ENCODE measurements around the gene PPARG.

PPARG gene

DNA sequence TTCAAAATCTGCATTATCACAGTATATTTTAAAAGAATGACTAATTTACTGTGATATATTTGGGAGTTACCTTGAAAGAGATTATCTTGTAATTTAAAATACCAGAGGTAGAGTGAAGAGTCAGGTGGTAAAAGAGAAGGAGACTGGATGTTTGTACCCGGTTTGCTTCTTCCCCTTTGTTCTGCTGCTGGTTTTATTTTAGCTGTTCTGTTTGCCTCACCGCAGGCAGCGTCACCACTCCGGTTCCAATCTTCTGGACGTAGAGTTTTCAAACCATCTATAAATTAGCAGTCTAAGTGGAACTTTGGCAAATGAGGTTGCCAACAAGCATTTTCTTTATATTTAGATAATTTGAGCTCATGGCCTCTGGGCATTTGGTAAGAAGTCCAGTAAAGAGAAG, 38.2 kb downstream of the PPARG start:
- Histone ChIP-seq H3F3A (ENCODE audit: insufficient read depth, low read length) (no peaks in the 10 kb centered on the region), H3K9me3 (ENCODE audit: low read length) (no peaks in the 10 kb centered on the region), H2AFZ (ENCODE audit: low read length) (no peak overlapping the region), H3K4me2 (ENCODE audit: low read length) (no peak overlapping the region), H3K79me2 (ENCODE audit: insufficient read depth, low read length) (no peaks in the 10 kb centered on the region), H4K20me1 (ENCODE audit: insufficient read depth, low read length) (no peaks in the 10 kb centered on the region), H3K4me1 (ENCODE audit: insufficient read depth, low read length, severe bottlenecking) (no peaks in the 10 kb centered on the region), H3K36me3 (ENCODE audit: insufficient read depth, low read length) (no peaks in the 10 kb centered on the region), H3K9me2 (ENCODE audit: low read depth, low read length) (no peaks in the 10 kb centered on the region), H3K27me3 (ENCODE audit: insufficient read depth, low read length) (no peaks in the 10 kb centered on the region), H3K27ac (ENCODE audit: low read depth, low read length, poor library complexity, severe bottlenecking) (no peak overlapping the region), H3K9ac (ENCODE audit: low read length) (no peak overlapping the region), H3K4me3 (ENCODE audit: low read depth, low read length, poor library complexity, severe bottlenecking) (no peak overlapping the region)
- TF ChIP-seq EZH2 (IDR thresholded peaks at IDR 0.05; ENCODE audit: borderline replicate concordance, low read length) = no peak
- TF ChIP-seq, protein P1, sequence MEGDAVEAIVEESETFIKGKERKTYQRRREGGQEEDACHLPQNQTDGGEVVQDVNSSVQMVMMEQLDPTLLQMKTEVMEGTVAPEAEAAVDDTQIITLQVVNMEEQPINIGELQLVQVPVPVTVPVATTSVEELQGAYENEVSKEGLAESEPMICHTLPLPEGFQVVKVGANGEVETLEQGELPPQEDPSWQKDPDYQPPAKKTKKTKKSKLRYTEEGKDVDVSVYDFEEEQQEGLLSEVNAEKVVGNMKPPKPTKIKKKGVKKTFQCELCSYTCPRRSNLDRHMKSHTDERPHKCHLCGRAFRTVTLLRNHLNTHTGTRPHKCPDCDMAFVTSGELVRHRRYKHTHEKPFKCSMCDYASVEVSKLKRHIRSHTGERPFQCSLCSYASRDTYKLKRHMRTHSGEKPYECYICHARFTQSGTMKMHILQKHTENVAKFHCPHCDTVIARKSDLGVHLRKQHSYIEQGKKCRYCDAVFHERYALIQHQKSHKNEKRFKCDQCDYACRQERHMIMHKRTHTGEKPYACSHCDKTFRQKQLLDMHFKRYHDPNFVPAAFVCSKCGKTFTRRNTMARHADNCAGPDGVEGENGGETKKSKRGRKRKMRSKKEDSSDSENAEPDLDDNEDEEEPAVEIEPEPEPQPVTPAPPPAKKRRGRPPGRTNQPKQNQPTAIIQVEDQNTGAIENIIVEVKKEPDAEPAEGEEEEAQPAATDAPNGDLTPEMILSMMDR (IDR thresholded peaks at IDR 0.05; ENCODE audit: low read length) = no peak

DNA sequence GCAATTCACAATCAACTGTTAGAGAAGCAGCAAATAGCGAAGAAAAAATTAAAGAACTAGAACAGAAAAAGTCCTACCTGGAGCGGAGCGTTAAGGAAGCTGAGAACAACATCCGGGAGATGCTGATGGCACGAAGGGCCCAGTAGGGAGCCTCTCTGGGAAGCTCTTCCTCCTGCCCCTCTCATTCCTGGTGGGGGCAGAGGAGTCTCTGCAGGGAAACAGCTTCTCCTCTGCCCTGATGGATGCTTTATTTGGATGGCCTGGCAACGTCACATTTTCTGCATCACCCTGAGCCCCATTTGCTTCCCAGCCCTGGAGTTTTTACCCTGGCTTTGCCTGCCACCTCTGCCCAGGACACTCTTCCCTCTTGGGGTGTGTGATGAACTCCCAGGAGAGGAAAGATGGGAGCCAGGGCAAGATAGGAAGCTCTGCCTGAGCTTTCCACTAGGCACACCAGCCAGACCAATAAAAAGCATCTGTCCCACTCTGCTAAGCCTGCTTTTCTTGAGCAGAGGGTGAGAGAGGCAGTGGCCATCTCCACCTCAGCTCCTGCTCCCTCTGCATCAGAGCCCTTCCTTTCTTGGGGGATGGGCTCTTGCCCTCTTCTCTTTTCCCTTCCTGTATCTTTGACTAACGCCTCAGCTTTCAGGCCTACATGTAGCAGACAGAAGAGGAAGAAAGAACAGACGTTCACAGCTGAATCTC, 39.4 kb downstream of the PPARG start:
- Histone ChIP-seq H3K36me3 (ENCODE audit: insufficient read depth, low read length) (no peaks in the 10 kb centered on the region), H3K9ac (ENCODE audit: low read length) (no peak overlapping the region), H3K79me2 (ENCODE audit: insufficient read depth, low read length) (no peaks in the 10 kb centered on the region), H3F3A (ENCODE audit: insufficient read depth, low read length) (no peaks in the 10 kb centered on the region), H3K4me3 (ENCODE audit: low read depth, low read length, poor library complexity, severe bottlenecking) (no peak overlapping the region), H3K4me2 (ENCODE audit: low read length) (no peak overlapping the region), H3K4me1 (ENCODE audit: insufficient read depth, low read length, severe bottlenecking) (no peaks in the 10 kb centered on the region), H3K27ac (ENCODE audit: low read depth, low read length, poor library complexity, severe bottlenecking) (no peak overlapping the region), H3K9me3 (ENCODE audit: low read length) (no peaks in the 10 kb centered on the region), H2AFZ (ENCODE audit: low read length) (no peak overlapping the region), H4K20me1 (ENCODE audit: insufficient read depth, low read length) (no peaks in the 10 kb centered on the region), H3K27me3 (ENCODE audit: insufficient read depth, low read length) (no peaks in the 10 kb centered on the region), H3K9me2 (ENCODE audit: low read depth, low read length) (no peaks in the 10 kb centered on the region)
- TF ChIP-seq EZH2 (IDR thresholded peaks at IDR 0.05; ENCODE audit: borderline replicate concordance, low read length) = no peak
- TF ChIP-seq, protein P1 (IDR thresholded peaks at IDR 0.05; ENCODE audit: low read length) = no peak

DNA sequence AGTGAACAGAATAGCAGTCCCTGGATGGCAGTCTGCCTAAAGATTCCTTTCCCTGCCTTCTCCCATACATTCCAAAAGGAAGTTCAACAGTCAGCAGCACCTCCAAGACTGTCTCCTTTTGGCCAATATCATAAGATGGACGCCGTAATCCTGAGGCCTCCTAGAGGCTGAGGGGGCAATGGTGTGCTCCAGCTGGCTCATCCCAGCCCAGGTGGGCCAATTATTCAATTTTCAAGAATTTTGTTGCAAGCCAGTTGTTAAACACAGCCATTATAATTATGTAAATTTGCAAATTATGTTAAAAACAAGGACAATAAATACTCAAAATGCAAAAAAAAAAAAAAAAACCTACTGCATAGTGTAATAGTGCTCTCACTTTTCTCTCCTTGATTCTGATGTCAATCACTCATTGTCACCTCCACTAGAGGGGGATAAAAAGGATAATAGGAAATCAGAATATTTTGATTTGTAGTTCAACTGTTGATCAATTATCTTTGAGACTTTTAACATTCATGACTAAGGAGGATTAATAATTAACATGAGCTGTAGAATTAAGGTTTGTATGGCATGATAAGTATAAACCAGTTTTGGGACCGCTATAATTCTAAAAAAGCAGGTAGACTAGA, 40.1 kb downstream of the PPARG start:
- Histone ChIP-seq H3K4me3 (ENCODE audit: low read depth, low read length, poor library complexity, severe bottlenecking) (no peak overlapping the region), H3K36me3 (ENCODE audit: insufficient read depth, low read length) (no peaks in the 10 kb centered on the region), H3F3A (ENCODE audit: insufficient read depth, low read length) (no peaks in the 10 kb centered on the region), H3K9ac (ENCODE audit: low read length) (no peak overlapping the region), H3K4me2 (ENCODE audit: low read length) (no peak overlapping the region), H3K27me3 (ENCODE audit: insufficient read depth, low read length) (no peaks in the 10 kb centered on the region), H3K27ac (ENCODE audit: low read depth, low read length, poor library complexity, severe bottlenecking) (no peak overlapping the region), H3K4me1 (ENCODE audit: insufficient read depth, low read length, severe bottlenecking) (no peaks in the 10 kb centered on the region), H3K9me2 (ENCODE audit: low read depth, low read length) (no peaks in the 10 kb centered on the region), H2AFZ (ENCODE audit: low read length) (no peak overlapping the region), H3K9me3 (ENCODE audit: low read length) (no peaks in the 10 kb centered on the region), H4K20me1 (ENCODE audit: insufficient read depth, low read length) (no peaks in the 10 kb centered on the region), H3K79me2 (ENCODE audit: insufficient read depth, low read length) (no peaks in the 10 kb centered on the region)
- TF ChIP-seq, protein P1 (IDR thresholded peaks at IDR 0.05; ENCODE audit: low read length) = no peak
- no peak for TF ChIP-seq EZH2 (IDR thresholded peaks at IDR 0.05; ENCODE audit: borderline replicate concordance, low read length)
